ENCODE data around the gene ZC3H15.

DNA sequence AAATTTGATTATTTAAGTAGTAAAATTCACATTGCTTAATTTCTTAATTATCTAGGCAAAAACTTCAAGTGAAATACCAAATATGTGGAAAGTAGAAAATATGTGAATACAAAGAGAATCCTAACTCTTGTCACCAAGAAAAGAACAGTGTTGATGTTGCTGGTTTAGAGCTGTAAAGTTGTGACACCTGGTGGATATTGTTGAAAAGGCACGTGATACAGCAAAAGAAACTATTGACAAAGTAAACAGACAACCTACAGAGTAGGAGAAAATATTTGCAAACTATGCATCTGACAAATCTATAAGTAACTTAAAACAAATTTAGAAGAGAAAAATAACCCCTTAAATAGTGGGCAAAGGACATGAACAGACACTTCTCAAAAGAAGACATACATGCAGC, 25.6 kb upstream of the ZC3H15 start:
- TF ChIP-seq, protein P1, sequence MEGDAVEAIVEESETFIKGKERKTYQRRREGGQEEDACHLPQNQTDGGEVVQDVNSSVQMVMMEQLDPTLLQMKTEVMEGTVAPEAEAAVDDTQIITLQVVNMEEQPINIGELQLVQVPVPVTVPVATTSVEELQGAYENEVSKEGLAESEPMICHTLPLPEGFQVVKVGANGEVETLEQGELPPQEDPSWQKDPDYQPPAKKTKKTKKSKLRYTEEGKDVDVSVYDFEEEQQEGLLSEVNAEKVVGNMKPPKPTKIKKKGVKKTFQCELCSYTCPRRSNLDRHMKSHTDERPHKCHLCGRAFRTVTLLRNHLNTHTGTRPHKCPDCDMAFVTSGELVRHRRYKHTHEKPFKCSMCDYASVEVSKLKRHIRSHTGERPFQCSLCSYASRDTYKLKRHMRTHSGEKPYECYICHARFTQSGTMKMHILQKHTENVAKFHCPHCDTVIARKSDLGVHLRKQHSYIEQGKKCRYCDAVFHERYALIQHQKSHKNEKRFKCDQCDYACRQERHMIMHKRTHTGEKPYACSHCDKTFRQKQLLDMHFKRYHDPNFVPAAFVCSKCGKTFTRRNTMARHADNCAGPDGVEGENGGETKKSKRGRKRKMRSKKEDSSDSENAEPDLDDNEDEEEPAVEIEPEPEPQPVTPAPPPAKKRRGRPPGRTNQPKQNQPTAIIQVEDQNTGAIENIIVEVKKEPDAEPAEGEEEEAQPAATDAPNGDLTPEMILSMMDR (IDR thresholded peaks at IDR 0.05), result peak; percentile 31 to 53 (median 38)
- TF ChIP-seq POLR2A (IDR thresholded peaks at IDR 0.05), result no peak

All from right lobe of liver (tissue), 4 donors.